ENCODE measurements around the gene HEBP2.

DNA sequence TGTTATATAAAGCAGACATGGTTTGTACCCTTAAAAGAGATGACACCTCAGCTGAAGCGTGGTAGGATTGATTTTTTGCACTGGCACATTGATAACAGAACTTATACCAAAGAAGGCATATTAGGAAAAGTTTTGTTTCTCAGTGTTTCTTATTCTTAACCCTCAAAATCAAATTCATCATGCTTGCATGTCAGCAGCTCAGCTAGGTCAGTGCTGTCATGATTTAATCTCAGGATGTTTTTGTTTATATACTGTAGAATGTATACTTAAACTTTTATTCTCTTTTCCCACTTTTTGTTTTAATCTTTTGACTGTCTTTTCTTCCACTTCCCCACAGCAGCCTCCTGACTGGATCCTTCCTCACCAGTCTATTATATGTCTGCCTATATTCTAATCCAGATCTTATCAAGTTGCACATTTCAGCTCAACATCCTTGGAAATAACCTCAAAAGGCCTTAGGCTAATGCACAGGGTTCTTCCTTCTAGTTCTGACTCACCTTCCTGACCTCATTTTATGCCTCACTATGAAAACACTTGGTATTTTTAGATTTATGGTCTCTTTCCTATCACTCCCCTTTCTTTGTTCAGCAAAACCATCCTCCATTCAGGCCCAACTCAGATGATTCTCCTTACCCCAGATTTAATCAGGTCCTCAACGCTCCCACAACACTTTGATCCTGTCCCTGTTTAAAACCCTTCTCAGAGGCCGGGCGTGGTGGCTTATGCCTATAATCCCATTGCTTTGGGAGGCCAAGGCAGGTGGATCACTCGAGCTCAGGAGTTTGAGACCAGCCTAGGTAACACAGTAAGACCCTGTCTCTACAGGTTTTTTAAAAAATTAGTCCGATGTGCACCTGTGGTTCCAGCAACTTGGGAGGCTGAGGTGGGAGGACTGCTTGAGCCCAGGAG, 7.2 kb downstream of the HEBP2 start:
- TF ChIP-seq, protein P1, sequence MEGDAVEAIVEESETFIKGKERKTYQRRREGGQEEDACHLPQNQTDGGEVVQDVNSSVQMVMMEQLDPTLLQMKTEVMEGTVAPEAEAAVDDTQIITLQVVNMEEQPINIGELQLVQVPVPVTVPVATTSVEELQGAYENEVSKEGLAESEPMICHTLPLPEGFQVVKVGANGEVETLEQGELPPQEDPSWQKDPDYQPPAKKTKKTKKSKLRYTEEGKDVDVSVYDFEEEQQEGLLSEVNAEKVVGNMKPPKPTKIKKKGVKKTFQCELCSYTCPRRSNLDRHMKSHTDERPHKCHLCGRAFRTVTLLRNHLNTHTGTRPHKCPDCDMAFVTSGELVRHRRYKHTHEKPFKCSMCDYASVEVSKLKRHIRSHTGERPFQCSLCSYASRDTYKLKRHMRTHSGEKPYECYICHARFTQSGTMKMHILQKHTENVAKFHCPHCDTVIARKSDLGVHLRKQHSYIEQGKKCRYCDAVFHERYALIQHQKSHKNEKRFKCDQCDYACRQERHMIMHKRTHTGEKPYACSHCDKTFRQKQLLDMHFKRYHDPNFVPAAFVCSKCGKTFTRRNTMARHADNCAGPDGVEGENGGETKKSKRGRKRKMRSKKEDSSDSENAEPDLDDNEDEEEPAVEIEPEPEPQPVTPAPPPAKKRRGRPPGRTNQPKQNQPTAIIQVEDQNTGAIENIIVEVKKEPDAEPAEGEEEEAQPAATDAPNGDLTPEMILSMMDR (IDR thresholded peaks at IDR 0.05; ENCODE audit: extremely low read depth in 1 of 2, insufficient read depth in 1 of 2, low read depth in 1 of 2, low read length in 2 of 2): no peak
- TF ChIP-seq MYC (IDR thresholded peaks at IDR 0.05; ENCODE audit: low read depth, low read length): no peak

Data from endothelial cell of umbilical vein (primary cell).